Gastrocnemius medialis (tissue), 4 donors: ENCODE results near the gene FAM50A.

Experiments used
- CTCF ChIP-seq, 5 experiments: fragments of 450-650 bp in 3 of 5; fragments of 200-600 bp in 2 of 5; sonication (generic) in 2 of 5; IDR thresholded peaks in 4 of 5; conservative IDR thresholded peaks in 1 of 5; 1 replicate in 4 of 5; 2 replicates in 1 of 5; pipeline ENCODE4 v1.5.1; 2016 to 2019; ENCODE audit warnings: antibody characterized with exemption in 5 of 5, mild to moderate bottlenecking in 3 of 5, moderate library complexity in 3 of 5
- POLR2A ChIP-seq, 2 donors: fragments of 450-650 bp; IDR thresholded peaks; one replicate each; pipeline ENCODE4 v1.6.1; 2017; ENCODE audit warnings: antibody characterized with exemption in 2 of 2, mild to moderate bottlenecking in 2 of 2, moderate library complexity in 2 of 2

GRCh38 chrX:154469114-154469513, 25.2 kb downstream of the FAM50A start:
- TF ChIP-seq CTCF (IDR thresholded peaks at IDR 0.05 in 4 of 5, conservative IDR thresholded peaks at IDR 0.05 in 1 of 5): no peak
- no peak for TF ChIP-seq POLR2A (IDR thresholded peaks at IDR 0.05)
